GM10847 (cell line): ENCODE measurements around the gene ZBTB43.

ENCODE experiments used
- POLR2A ChIP-seq: IDR thresholded peaks from 2 replicates; pipeline ENCODE4 v1.6.1; 2011; ENCODE audit not compliant: insufficient read length; ENCODE audit errors: extremely low read depth

Gene ZBTB43

DNA sequence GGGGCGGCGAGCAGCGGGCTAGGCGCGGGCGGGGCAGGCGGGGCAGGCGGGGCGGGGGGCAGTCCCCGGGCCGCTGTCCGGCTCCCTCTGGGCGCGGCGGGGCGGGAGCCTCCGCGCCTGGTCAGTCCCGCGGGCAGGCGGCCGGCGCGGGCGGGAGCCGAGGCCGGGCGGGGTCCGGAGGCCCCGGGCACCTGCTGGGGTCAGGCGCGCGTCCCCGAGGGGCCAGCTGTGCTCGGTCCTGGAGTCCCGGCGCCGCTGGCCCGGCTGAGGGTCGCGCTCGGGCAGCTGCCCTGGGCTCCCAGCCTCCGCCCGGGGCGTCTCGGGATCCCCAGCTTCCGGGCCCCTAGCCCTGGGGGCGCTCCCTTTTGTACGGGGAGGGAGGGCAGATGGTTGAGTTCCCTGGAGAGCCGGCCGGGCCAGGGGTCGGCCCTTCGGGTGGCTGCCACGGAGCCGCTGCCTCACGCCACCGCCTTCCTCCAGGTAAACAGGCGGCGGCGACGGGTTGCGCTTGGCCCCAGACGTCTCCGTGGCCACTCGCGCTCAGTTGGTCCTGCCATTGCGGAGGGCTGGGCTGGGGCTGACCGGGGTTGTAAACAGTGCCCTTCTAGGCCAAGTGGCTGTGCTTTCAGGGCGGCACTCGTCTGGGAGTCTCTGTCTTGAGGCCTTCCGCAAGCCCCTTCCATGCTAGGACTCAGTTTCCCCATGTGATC, 56.1 kb downstream of the ZBTB43 start:
- TF ChIP-seq POLR2A = no peak

DNA sequence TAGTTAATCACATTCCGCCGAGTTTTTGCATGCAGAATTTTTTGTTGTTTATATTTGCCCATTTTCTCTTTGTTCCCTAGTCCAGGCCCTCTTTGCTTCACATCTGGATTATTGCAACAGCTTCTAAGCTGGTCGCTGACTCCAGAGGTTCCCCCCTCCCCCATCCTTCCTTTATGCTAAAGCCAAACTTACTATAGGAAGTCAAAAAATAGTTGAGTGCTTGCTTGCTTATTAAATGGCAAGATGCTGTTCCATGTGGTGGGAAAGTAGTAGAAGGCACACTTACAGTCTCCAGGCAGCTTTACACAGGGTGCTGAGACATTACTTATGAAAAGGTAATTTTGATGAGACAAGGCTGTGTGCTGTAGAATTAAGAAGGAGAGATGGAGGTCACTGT, 56.9 kb downstream of the ZBTB43 start:
- no peak for TF ChIP-seq POLR2A

DNA sequence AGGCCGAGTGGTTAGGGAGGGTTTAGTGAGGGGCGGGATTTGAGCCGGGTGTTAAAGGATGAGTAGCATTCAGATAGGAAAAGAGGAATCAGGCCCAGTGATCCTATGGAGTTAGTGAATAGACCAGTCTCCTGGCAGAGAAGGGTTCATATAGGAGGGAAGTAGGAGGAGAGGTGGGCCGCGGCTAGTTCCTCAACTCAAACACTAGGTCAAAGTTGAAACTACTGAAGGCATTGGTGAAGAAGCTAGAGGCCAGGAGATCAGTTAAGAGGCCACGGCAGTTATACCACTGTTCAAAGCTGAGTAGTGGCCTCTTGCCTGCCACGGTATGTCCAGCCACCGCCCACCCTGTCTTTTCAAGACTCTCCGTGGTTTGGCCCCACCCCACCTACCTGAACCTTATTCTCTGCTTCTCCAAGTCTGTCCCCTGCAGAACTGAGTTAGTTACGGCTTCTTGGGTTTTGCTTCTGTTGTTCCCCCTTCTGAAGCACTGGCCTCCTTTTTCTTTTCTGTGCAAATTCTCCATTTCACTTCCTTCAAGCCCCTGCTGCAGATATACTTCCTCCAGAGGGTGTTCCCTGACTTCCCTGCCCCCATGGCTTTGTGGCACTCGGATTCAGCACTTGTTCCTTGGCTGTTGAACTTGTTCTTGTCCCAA, 57.4 kb downstream of the ZBTB43 start:
- TF ChIP-seq POLR2A = no peak

DNA sequence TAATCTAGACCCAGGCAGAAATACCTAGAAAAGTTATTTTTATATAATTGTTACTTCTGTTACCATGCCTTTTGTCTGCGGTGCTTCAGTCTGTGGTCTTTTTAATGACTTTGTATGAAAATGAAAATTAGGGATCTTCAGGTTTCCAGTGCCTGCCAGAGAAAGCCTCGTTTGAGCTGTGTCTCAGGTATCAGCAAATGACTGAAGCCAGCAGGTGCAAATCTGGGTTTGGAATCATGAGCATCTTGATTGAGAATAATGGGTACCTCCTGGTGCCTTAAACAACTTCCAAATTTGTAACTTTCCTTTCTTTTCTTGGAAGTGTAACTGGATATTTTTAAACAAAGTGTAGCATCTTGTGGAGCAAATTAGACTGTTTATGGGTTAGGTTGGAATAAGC, 59.9 kb downstream of the ZBTB43 start:
- TF ChIP-seq POLR2A = no peak

DNA sequence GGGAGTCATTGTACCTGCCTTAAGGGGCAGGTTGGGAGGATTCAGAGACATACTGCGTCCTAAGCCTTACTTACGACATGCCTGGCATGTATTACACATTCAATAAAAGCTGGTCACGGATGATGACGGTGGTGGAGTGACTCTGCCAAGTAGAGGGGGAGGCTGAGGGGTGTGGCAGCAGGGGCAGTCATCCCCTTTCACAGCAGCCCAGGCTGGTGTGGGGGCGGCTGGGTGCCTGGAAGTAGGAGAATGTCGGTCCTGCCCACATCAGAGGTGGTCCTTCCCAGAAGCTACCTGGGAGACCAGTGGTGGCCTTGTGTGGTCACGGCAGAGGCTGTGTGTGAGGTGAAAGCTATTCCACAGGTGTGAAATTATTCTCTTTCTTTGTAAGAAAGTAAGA, 64.5 kb downstream of the ZBTB43 start:
- TF ChIP-seq POLR2A = no peak

DNA sequence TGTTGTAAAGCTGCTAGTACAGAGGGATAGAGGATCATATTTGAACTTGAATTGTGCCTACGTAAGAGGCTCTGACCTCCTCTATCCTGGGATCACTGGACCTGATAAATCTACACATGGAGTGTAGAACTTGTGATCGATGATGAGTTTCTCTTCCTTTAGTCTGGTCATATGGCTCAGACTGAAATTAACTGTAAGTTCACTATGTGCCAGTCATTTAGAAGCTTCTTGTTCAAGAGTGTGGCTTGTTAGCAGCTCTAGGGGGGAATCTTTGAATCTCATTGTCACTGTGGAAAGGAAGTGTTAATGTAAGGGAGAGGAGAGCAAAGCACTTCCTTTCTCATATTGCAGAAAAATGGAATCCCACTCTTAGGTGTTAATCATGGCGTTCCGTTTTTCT, 67.7 kb downstream of the ZBTB43 start:
- TF ChIP-seq POLR2A = no peak

DNA sequence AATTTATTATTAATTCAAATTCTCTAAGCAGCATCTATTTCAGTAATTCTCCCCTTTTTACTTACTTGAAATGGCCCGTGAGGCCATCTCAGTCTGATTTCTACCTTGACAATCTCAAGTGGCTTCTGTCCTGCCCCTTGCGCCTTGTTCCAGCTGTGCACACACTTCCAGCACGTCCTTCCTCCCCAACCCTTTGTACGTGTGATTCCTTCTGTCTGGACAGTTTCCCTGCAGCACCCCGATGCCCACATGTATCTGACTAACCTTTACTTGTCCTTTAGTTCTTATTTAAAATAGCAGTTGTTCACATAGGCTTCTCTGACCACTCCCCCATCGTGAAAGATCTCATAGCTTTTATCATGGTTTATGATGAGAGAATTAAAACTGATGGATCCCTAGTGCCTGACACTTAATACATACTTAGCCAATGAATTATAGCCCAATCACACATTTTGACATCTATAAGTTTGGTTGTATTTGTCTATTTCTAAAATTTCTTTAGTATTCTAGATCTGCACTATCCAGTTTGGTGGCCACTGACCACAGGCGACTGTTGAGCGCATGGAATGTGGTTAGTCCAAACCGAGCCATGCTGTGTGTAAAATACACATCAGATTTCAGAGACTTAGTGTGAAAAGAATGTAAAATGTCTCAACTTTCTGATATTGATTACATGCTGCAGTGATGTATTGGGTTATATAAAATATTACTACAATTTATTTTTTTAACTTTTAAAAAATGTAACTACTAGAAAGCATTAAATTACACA, 69.9 kb downstream of the ZBTB43 start:
- no peak for TF ChIP-seq POLR2A

DNA sequence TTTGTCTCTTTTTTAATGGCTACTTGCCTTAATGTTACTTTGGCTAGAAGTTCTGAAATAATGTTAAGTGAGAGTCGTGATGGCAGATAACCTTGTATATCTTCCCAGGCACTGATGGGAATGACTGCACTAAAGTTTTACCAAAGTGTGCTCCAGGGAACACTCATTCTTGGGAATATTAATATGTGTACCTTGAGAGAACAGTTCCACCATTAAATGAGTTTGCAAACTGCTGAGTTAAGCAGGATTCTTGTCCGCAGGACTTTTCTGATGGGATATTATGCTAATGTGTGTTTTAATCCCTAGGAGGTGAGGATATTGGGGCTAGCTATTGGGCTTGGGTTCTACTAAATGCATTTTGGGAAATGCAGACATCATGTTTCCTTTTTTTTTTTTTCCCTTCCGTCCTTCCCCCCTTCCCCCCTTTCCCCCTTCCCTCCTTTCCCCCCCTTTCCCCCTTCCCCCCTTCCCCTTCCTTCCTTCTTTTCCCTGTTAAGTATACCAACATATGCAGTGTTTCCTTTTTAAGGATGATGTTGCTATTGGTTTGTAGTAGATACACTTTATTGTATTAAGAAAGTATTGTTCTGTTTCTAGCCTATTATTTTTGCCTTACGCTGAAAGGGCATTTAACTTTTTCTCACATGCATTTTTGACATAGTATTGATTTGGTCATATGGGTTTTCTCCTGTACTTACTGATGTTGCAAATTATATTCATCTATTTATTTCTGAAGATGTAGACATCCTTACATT, 71.1 kb downstream of the ZBTB43 start:
- TF ChIP-seq POLR2A = no peak

DNA sequence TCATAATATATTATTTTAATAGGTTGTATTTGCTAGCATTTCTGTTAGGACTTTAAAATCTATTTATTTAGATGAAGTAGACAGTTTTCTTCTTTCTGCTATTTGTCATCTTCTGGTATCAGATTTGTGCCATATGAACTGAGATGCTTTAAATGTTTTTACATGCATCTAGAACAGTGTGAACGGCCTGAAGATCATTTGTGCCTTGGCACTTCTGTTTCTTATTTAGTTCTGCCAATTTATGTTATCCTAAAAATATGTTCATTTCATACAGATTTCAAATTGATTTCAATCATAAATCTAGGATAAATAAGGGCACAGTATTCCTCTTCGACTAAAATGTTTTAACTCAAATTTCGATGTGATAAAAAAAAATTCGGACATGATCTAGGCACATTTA, 71.7 kb downstream of the ZBTB43 start:
- TF ChIP-seq POLR2A = no peak

DNA sequence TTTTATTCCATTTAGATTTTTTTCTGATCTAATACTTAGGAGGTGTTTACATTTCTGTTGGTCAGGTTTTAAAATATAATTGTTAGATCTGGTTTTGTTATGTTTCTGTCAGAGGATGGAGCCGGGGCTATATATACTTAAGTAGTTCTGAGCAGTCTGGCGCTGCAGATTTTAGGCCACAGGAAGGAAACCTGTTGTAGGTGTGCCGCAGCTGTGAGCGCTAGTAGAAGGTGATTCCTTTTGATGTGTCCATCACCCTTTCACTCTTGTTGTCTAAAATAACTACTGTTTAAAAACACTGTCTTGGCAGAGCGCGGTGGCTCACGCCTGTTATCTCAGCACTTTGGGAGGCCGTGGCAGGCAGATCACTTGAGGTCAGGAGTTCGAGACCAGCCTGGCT, 72.6 kb downstream of the ZBTB43 start:
- no peak for TF ChIP-seq POLR2A

DNA sequence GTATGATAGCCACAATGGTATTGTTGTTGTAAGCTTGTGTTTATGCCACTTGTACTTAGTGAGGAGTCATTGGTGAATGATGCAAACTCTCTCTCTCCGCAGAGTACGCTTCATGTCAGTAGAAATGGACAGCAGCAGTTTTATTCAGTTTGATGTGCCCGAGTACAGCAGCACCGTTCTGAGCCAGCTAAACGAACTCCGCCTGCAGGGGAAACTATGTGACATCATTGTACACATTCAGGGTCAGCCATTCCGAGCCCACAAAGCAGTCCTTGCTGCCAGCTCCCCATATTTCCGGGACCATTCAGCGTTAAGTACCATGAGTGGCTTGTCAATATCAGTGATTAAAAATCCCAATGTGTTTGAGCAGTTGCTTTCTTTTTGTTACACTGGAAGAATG, 74.4 kb downstream of the ZBTB43 start:
- TF ChIP-seq POLR2A = no peak

DNA sequence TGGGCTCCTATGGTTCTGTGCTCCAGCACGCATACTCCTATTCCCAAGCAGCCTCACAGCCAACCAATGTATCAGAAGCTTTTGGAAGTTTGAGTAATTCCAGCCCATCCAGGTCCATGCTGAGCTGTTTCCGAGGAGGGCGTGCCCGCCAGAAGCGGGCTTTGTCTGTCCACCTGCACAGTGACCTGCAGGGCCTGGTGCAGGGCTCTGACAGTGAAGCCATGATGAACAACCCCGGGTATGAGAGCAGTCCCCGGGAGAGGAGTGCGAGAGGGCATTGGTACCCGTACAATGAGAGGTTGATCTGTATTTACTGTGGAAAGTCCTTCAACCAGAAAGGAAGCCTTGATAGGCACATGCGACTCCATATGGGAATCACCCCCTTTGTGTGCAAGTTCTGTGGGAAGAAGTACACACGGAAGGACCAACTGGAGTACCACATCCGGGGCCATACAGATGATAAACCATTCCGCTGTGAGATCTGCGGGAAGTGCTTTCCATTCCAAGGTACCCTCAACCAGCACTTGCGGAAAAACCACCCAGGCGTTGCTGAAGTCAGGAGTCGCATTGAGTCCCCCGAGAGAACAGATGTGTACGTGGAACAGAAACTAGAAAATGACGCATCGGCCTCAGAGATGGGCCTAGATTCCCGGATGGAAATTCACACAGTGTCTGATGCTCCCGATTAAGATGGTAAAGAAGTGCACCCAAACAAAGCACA, 75.5 kb downstream of the ZBTB43 start:
- TF ChIP-seq POLR2A = no peak

DNA sequence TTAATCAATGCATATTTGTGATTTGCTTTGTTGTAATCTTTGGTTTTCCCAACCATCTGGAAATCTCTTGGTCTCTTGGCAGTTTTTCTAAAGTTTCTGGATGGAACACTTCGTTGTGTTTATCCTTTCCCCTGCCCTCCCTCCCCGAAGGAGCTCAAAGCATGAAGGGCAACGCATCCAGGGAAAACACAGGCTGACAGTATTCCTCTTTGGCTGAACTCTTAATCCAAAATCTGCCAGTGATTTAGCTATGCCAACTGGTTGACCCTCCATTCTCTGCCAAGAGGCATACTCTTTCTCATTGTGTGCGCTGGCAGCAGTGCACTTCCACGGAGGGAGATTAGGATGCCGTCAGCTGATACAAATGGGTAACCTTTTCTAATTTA, 76.1 kb downstream of the ZBTB43 start:
- no peak for TF ChIP-seq POLR2A

DNA sequence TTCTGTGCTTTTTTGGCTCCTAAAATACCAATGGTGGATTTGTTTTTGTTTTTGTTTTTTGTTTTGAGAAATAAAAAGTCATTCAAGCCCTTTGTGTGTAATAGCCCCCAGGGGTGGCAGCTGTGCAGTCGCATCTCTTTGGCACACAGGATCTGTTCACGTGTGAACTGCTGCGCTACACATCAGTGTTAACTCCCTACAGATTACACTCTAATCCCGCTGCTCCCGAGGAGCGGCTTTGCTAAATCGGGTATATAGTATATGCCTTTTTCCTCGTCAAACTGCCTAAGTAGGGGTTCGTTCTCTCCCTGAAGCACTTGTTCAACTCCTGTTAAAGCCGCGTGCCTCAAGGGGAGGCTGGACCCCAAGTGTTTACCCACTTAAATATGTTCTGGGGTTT, 77.9 kb downstream of the ZBTB43 start:
- no peak for TF ChIP-seq POLR2A

DNA sequence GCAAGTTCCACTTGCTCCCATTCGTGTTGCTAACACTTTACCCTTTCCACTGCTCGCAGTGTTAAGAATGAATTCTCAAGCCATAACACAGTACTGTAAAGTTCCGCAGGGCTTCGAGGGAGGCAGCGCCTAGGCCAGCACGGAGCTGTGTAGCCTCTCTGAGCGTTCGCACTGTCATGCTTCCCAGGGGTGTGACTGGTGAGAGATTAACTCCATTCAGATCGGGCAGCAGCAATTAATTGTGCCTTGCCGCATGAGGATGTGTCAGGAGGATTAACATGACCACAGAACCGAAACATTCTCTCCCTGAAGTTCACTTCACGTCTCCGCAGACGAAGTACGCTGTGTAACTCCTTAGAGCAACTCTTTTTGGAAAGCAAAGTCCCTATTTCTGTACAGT, 78.8 kb downstream of the ZBTB43 start:
- no peak for TF ChIP-seq POLR2A
